Inflammatory macrophage treated with lipopolysaccharide for 1 hour (primary cell): ENCODE measurements around the gene CYP4F12.

ENCODE experiments used
- DNase-seq, 2 donors: peaks; one replicate each; pipeline ENCODE4 v3.0.0-alpha.2; 2020 to 2022

The CYP4F12 gene

GRCh38 chr19:15715642-15716041 is 42.8 kb downstream of the CYP4F12 start:
- no peak for DNase-seq

GRCh38 chr19:15717809-15718208 is 44.9 kb downstream of the CYP4F12 start:
- DNase-seq: no peak

GRCh38 chr19:15721268-15721667 is 48.4 kb downstream of the CYP4F12 start:
- DNase-seq: no peak

- DNase-seq: no peak
These were observed 50.1 kb downstream of the CYP4F12 start for GRCh38 chr19:15722956-15723355.

GRCh38 chr19:15727724-15728123 is 54.8 kb downstream of the CYP4F12 start, which contains the start of gene OR10H2:
Gene OR10H2, plus strand, starts transcription at chr19:15728024. Its CDS starts 20 bp downstream, at chr19:15728044.
- no peak for DNase-seq

GRCh38 chr19:15730538-15730937 is 57.7 kb downstream of the CYP4F12 start:
- DNase-seq: no peak

GRCh38 chr19:15732388-15732787 is 59.5 kb downstream of the CYP4F12 start:
- no peak for DNase-seq

GRCh38 chr19:15733895-15734294 is 61.0 kb downstream of the CYP4F12 start:
- no peak for DNase-seq

- DNase-seq: no peak
These were observed 64.8 kb downstream of the CYP4F12 start, which contains the start of gene OR10H3 for GRCh38 chr19:15737722-15738121. Gene OR10H3, plus strand, starts transcription at chr19:15737985. Its CDS starts 3,408 bp downstream, at chr19:15741393.

- DNase-seq: no peak
These were observed 67.9 kb downstream of the CYP4F12 start for GRCh38 chr19:15740785-15741184.
